H1 (cell line): ENCODE measurements around the gene DMXL1. TPM values are rescaled to one million over a fixed set of nuclear protein-coding genes. Genes with fewer than 3 reads are reported as not detected.

Experiments used
- CTCF ChIA-PET: fragments of 300-600 bp; sonication (Branson Sonifier 250); formaldehyde crosslinking; loops from one replicate; lab custom pipeline; 2021; ENCODE audit not compliant: partially characterized antibody; lab: Charles Lee
- POLR2A ChIA-PET: fragments of 300-600 bp; sonication (Branson Sonifier 250); formaldehyde crosslinking; loops from one replicate; lab custom pipeline; 2021; ENCODE audit warnings: inconsistent platforms; ENCODE audit not compliant: partially characterized antibody; lab: Charles Lee
- DNase-seq, 2 experiments: peaks; one replicate each; pipeline versions ENCODE4 v3.0.0 to v3.0.0-alpha.2; 2010 to 2022; ENCODE audit warnings: low spot score in 2 of 2, low read depth in 1 of 2, mixed read lengths in 1 of 2
- FAIRE-seq: peaks from 2 replicates; lab custom pipeline; 2011; peaks lifted over from hg19 to GRCh38; lab: Jason Lieb, UNC
- H2AFZ ChIP-seq: 2 replicates; pipeline ENCODE4 v1.8.1; 2012; ENCODE audit warnings: low read length, inconsistent platforms
- H2AK5ac ChIP-seq: 2 replicates; pipeline ENCODE4 v1.6.1; 2013; ENCODE audit warnings: low read depth, low read length
- H2BK120ac ChIP-seq: replicated peaks from 2 replicates; pipeline ENCODE3; 2013; ENCODE audit warnings: low read depth, low read length, inconsistent platforms
- H2BK12ac ChIP-seq: 2 replicates; pipeline ENCODE4 v1.6.1; 2013; ENCODE audit warnings: low read depth, low read length
- H2BK15ac ChIP-seq: 2 replicates; pipeline ENCODE4 v1.6.1; 2013; ENCODE audit warnings: low read length
- H2BK20ac ChIP-seq: 2 replicates; pipeline ENCODE4 v1.6.1; 2013; ENCODE audit warnings: low read length
- H2BK5ac ChIP-seq: 2 replicates; pipeline ENCODE4 v1.6.1; 2013; ENCODE audit warnings: low read depth, low read length
- H3K14ac ChIP-seq: 2 replicates; pipeline ENCODE4 v1.6.1; 2013; ENCODE audit warnings: inconsistent platforms; ENCODE audit not compliant: insufficient read length
- H3K18ac ChIP-seq: 2 replicates; pipeline ENCODE4 v1.6.1; 2013; ENCODE audit warnings: low read length; ENCODE audit errors: extremely low read depth
- H3K23ac ChIP-seq: 2 replicates; pipeline ENCODE4 v1.6.1; 2013; ENCODE audit warnings: inconsistent platforms; ENCODE audit not compliant: insufficient read length
- H3K23me2 ChIP-seq: 2 replicates; pipeline ENCODE4 v1.6.1; 2013; ENCODE audit warnings: low read depth, low read length
- H3K27ac ChIP-seq: 2 replicates; pipeline ENCODE4 v1.6.1; 2011; ENCODE audit warnings: low read depth, low read length, inconsistent platforms
- H3K27me3 ChIP-seq, 4 experiments: replicated peaks in 1 of 4; 1 replicate in 1 of 4; 2 replicates in 3 of 4; pipeline versions ENCODE4 v1.6.1 to v1.8.1; 2011 to 2013; ENCODE audit warnings: low read length in 3 of 4, mild to moderate bottlenecking in 3 of 4, inconsistent platforms in 2 of 4, mixed read lengths in 2 of 4, moderate library complexity in 1 of 4; ENCODE audit not compliant: control insufficient read depth in 3 of 4, insufficient read depth in 3 of 4; ENCODE audit errors: extremely low read depth in 1 of 4
- H3K36me3 ChIP-seq, 4 experiments: 2 replicates each; pipeline versions ENCODE4 v1.6.1 to v1.8.1; 2011 to 2013; ENCODE audit warnings: mild to moderate bottlenecking in 4 of 4, low read length in 3 of 4, moderate library complexity in 2 of 4, control low read depth in 1 of 4, inconsistent platforms in 1 of 4; ENCODE audit not compliant: insufficient read depth in 4 of 4, control insufficient read depth in 2 of 4
- H3K4ac ChIP-seq: replicated peaks from 2 replicates; pipeline ENCODE3; 2013; ENCODE audit warnings: low read length, low read depth, mixed read lengths, inconsistent platforms; ENCODE audit not compliant: insufficient read length
- H3K4me1 ChIP-seq, 4 experiments: replicated peaks in 1 of 4; 1 replicate in 1 of 4; 2 replicates in 3 of 4; pipeline versions ENCODE4 v1.6.1 to v1.8.1; 2011 to 2013; ENCODE audit warnings: low read length in 3 of 4, inconsistent platforms in 2 of 4, mixed read lengths in 1 of 4; ENCODE audit not compliant: insufficient read depth in 4 of 4, control insufficient read depth in 3 of 4
- H3K4me2 ChIP-seq, 2 experiments: 2 replicates each; pipeline versions ENCODE4 v1.6.1 to v1.8.1; 2011 to 2013; ENCODE audit warnings: low read depth in 2 of 2, low read length in 2 of 2, control low read depth in 1 of 2, inconsistent platforms in 1 of 2, mild to moderate bottlenecking in 1 of 2; ENCODE audit not compliant: insufficient read depth in 1 of 2
- H3K4me3 ChIP-seq, 4 experiments: fragments of 200-600, 300-600 bp in 1 of 4; sonication (generic), shearing (Covaris generic), sonication (Bioruptor Twin) in 1 of 4; 2 replicates each; pipeline versions ENCODE4 v1.5.1 to v1.8.1; 2011 to 2016; ENCODE audit warnings: low read length in 4 of 4, low read depth in 3 of 4, control low read depth in 2 of 4, inconsistent platforms in 2 of 4, mild to moderate bottlenecking in 2 of 4, mixed read lengths in 1 of 4, moderate library complexity in 1 of 4; ENCODE audit not compliant: insufficient read depth in 2 of 4; ENCODE audit errors: extremely low read depth in 1 of 4
- H3K56ac ChIP-seq: replicated peaks from 2 replicates; pipeline ENCODE3; 2013; ENCODE audit warnings: low read depth, mild to moderate bottlenecking, mixed read lengths, low read length, inconsistent platforms; ENCODE audit not compliant: insufficient read length
- H3K79me1 ChIP-seq: 2 replicates; pipeline ENCODE4 v1.6.1; 2013; ENCODE audit warnings: low read depth, low read length, control low read depth
- H3K79me2 ChIP-seq, 2 experiments: 2 replicates each; pipeline versions ENCODE4 v1.6.1 to v1.8.1; 2012 to 2013; ENCODE audit warnings: low read length in 2 of 2, mild to moderate bottlenecking in 2 of 2, inconsistent platforms in 1 of 2; ENCODE audit not compliant: insufficient read depth in 2 of 2, control insufficient read depth in 1 of 2
- H3K9ac ChIP-seq, 4 experiments: replicated peaks in 1 of 4; 1 replicate in 1 of 4; 2 replicates in 3 of 4; pipeline versions ENCODE4 v1.6.1 to v1.8.1; 2011 to 2013; ENCODE audit warnings: low read depth in 3 of 4, low read length in 3 of 4, control low read depth in 2 of 4, mild to moderate bottlenecking in 2 of 4, moderate library complexity in 2 of 4, inconsistent platforms in 1 of 4; ENCODE audit errors: extremely low read depth in 1 of 4
- H3K9me3 ChIP-seq, 2 experiments: 2 replicates each; pipeline versions ENCODE4 v1.6.1 to v1.8.1; 2012 to 2013; ENCODE audit warnings: mild to moderate bottlenecking in 2 of 2, moderate library complexity in 2 of 2, control low read depth in 1 of 2, inconsistent platforms in 1 of 2, low read depth in 1 of 2, low read length in 1 of 2, mixed read lengths in 1 of 2; ENCODE audit not compliant: insufficient read depth in 2 of 2
- H4K20me1 ChIP-seq, 2 experiments: replicated peaks in 1 of 2; 2 replicates each; pipeline versions ENCODE3 to v1.8.1; 2011 to 2013; ENCODE audit warnings: inconsistent platforms in 2 of 2, low read length in 2 of 2, mild to moderate bottlenecking in 1 of 2; ENCODE audit not compliant: insufficient read depth in 2 of 2, control insufficient read depth in 1 of 2
- H4K5ac ChIP-seq: 2 replicates; pipeline ENCODE4 v1.6.1; 2013; ENCODE audit warnings: low read length, low read depth, mixed read lengths, inconsistent platforms; ENCODE audit not compliant: insufficient read length
- H4K8ac ChIP-seq: 2 replicates; pipeline ENCODE4 v1.8.0; 2013; ENCODE audit warnings: mild to moderate bottlenecking, moderate library complexity, low read length, inconsistent platforms; ENCODE audit not compliant: insufficient read depth; ENCODE audit errors: extremely low read depth
- H4K91ac ChIP-seq: replicated peaks from 2 replicates; pipeline ENCODE3; 2013; ENCODE audit warnings: low read length, mixed read lengths, inconsistent platforms; ENCODE audit not compliant: insufficient read length
- BACH1 ChIP-seq: IDR thresholded peaks from 2 replicates; pipeline ENCODE4 v1.6.1; 2012; ENCODE audit warnings: low read length, improper control_type of control experiment
- EZH2 ChIP-seq: fragments of 200-600 bp; sonication (generic); IDR thresholded peaks from 2 replicates; pipeline ENCODE4 v1.7.1; 2012; ENCODE audit warnings: low read depth, mild to moderate bottlenecking, moderate library complexity, low read length, inconsistent platforms; ENCODE audit not compliant: severe bottlenecking
- RBBP5 ChIP-seq: IDR thresholded peaks from 2 replicates; pipeline ENCODE4 v1.7.1; 2012; ENCODE audit warnings: low read depth, mild to moderate bottlenecking, inconsistent platforms, low read length, moderate library complexity, borderline replicate concordance
- SIX5 ChIP-seq: IDR thresholded peaks from 2 replicates; pipeline ENCODE4 v1.6.1; 2011; ENCODE audit warnings: mild to moderate bottlenecking, low read depth, low read length
- SP1 ChIP-seq: IDR thresholded peaks from 2 replicates; pipeline ENCODE4 v1.6.1; 2011; ENCODE audit warnings: low read depth, low read length
- TAF1 ChIP-seq: IDR thresholded peaks from 2 replicates; pipeline ENCODE4 v1.6.1; 2011; ENCODE audit warnings: mild to moderate bottlenecking, low read depth, low read length
- WGBS, 2 experiments: shearing (Covaris generic) in 1 of 2; methylation state at CpG; one replicate each; pipeline versions ENCODE4 v1.1.6 to v1.1.7; 2013 to 2015; ENCODE audit warnings: low lambda C conversion rate in 2 of 2, mixed read lengths in 2 of 2, inconsistent platforms in 1 of 2, low coverage in 1 of 2, missing lambda C conversion rate in 1 of 2; ENCODE audit not compliant: insufficient replicate concordance in 2 of 2, insufficient coverage in 1 of 2, insufficient read length in 1 of 2; ENCODE audit errors: extremely low coverage in 1 of 2, missing lambda C conversion rate in 1 of 2; 5-methylcytosine and 5-hydroxymethylcytosine counted together
- polyA plus RNA-seq, 7 experiments: library from polyadenylated mRNA; depleted of rRNA in 3 of 7; stranded (reverse) in 5 of 7; unstranded in 2 of 7; fragments of >200 nt in 5 of 7; fragments of 200-250 nt in 2 of 7; gene quantifications; 1 replicate in 5 of 7; 2 replicates in 1 of 7; 4 replicates in 1 of 7; pipeline versions ENCODE4 v1.2.1 to v1.2.3, GENCODE V29; 2011 to 2013; ENCODE audit warnings: missing spikeins in 2 of 7, mixed read lengths in 2 of 7
- total RNA-seq: library from RNA; stranded (reverse); fragmentation: NEBNext Ultra II Directional; extraction: Animal tissue kit (Norgen Biotek cat#: 25700); gene quantifications from 2 replicates; pipeline ENCODE4 v1.2.1, GENCODE V29; 2021
- TF ChIP-seq, protein P1 (sequence below): IDR thresholded peaks from 2 replicates; pipeline ENCODE4 v1.6.1; 2012; ENCODE audit warnings: low read length, inconsistent platforms

Gene DMXL1
- total and polyA plus RNA-seq, 2 of the 8 experiments (the other 6 are each of a cell fraction or from before 2014, with no cell fraction given) = 10.1 to 43.9 TPM

DNA sequence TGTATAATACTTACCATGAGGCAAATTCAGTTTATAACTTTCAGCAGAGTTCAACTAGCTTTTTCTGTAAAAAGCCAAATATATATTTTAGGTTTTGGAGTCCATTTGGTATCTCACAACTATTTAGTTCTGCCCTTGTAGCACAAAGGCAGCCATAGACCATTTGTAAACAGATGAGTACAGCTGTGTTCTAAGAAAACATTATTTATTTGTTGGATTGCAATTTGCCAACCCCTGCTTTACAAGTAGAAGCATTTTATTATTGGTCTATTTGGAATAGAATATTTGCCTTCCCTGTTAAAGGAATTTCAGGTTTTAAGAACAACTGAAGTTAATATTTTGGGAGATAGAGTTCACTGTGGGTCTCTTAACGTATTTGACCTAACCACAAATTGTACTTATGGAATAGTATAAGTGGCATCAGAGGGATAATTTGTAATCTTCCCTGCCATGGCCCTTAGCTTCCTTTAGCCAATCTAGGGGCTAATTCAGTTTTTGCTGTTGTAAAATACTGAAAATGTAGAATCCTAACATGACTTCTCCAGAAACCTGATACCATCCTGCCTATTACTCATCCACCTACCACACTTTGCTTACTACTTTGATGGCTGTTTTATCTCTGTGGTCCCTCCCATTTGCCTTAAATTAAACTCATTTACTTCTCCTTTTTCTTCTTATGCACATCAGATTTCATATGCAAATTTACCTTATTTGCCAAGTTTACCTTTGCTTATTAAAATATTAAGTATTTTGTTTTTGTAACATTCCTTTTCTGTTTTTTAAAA lies 109.2 kb downstream of the DMXL1 start:
- DNase-seq (no peak), FAIRE-seq (no peak)
- no peak overlapping the region for H2AFZ ChIP-seq
- H2AK5ac ChIP-seq = no peak overlapping the region
- no peaks in the 10 kb centered on the region for H3K27me3 ChIP-seq
- no peak overlapping the region for H3K14ac ChIP-seq
- no peak overlapping the region for H3K23ac ChIP-seq
- H3K4me3 ChIP-seq = no peak overlapping the region
- H2BK5ac ChIP-seq = no peak overlapping the region
- peaks cover 0 to 6% (median 1%) of the 10 kb centered on the region in 4 experiments; a peak in 3 of 8 replicates for H3K36me3 ChIP-seq
- ChIA-PET CTCF (interaction anchor here (1.2 to 1.8 kb wide), 5 partner anchors 43 to 255 kb away, joined by 3 to 6 read pairs (median 4); no protein-coding TSS in a partner anchor), POLR2A (no interaction called here)
- no peak overlapping the region for H2BK120ac ChIP-seq
- H3K27ac ChIP-seq = no peak overlapping the region
- H3K79me1 ChIP-seq = no peaks in the 10 kb centered on the region
- H3K4me2 ChIP-seq = no peak overlapping the region
- H3K9me3 ChIP-seq = no peaks in the 10 kb centered on the region
- H4K91ac ChIP-seq = no peak overlapping the region
- H3K23me2 ChIP-seq = no peaks in the 10 kb centered on the region
- H2BK15ac ChIP-seq = no peak overlapping the region
- TF ChIP-seq SP1 (no peak), EZH2 (no peak), BACH1 (no peak), SIX5 (no peak), TAF1 (no peak), RBBP5 (no peak)
- TF ChIP-seq, protein P1, sequence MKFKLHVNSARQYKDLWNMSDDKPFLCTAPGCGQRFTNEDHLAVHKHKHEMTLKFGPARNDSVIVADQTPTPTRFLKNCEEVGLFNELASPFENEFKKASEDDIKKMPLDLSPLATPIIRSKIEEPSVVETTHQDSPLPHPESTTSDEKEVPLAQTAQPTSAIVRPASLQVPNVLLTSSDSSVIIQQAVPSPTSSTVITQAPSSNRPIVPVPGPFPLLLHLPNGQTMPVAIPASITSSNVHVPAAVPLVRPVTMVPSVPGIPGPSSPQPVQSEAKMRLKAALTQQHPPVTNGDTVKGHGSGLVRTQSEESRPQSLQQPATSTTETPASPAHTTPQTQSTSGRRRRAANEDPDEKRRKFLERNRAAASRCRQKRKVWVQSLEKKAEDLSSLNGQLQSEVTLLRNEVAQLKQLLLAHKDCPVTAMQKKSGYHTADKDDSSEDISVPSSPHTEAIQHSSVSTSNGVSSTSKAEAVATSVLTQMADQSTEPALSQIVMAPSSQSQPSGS = no peak
- H2BK20ac ChIP-seq = no peak overlapping the region
- no peak overlapping the region for H2BK12ac ChIP-seq
- H3K18ac ChIP-seq = no peak overlapping the region
- no peaks in the 10 kb centered on the region for H4K20me1 ChIP-seq
- no peaks in the 10 kb centered on the region for H3K79me2 ChIP-seq
- H3K4ac ChIP-seq = no peak overlapping the region
- H3K9ac ChIP-seq = no peak overlapping the region
- H4K5ac ChIP-seq = no peak overlapping the region
- H3K4me1 ChIP-seq = no peaks in the 10 kb centered on the region
- no peak overlapping the region for H4K8ac ChIP-seq
- no peak overlapping the region for H3K56ac ChIP-seq
- 95% methylated on average over 1 of the region's 1 CpG; no CpG with 5 or more reads in 1 of the 2 experiments for WGBS, 2 experiments
